Stimulated activated memory B cell treated with anti-CD40 and anti-IgM and Interleukin-4, amounts not matched to agents 10 μg/mL and 1 μg/mL and 100 μg/mL, for 72 hours (primary cell): ENCODE results near the gene KIAA1755.

ENCODE experiments used
- ATAC-seq: fragments of 150-1000 bp; cut with Tn5 transposase; 2 replicates; pipeline ENCODE4 v1.10.0; 2021
- H3K27ac Mint-ChIP-seq: one replicate; pipeline ENCODE4 v1.8.0; 2022; ENCODE audit warnings: mild to moderate bottlenecking, mixed read lengths
- H3K27me3 Mint-ChIP-seq: one replicate; pipeline ENCODE4 v1.8.0; 2022; ENCODE audit warnings: mixed read lengths
- H3K36me3 Mint-ChIP-seq: one replicate; pipeline ENCODE4 v1.8.0; 2022; ENCODE audit warnings: mixed read lengths
- H3K4me1 Mint-ChIP-seq: one replicate; pipeline ENCODE4 v1.8.0; 2022; ENCODE audit warnings: mixed read lengths
- H3K4me3 Mint-ChIP-seq: one replicate; pipeline ENCODE4 v1.8.0; 2022; ENCODE audit warnings: mild to moderate bottlenecking, moderate library complexity, mixed read lengths
- H3K9me3 Mint-ChIP-seq: one replicate; pipeline ENCODE4 v1.8.0; 2022; ENCODE audit warnings: mixed read lengths

Gene KIAA1755

DNA sequence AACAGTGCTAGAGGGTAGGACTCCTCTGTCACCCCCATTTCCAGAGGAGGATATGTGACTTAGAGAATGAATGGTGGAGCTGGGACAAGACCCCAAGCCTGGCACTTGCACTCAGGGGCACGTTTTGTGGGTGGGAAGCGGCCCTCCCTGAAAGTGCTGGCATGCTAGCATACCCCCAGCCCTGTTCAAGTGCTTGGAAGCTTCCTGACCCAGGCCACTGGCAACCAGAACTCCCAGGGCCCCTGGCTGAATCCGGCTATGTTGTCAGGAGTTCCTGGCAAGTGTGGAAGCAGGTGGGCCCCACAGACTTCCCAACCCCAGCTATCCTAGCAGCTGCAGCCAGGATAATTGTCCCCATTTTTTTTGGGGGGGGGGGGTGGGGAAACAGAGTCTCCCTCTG lies 59.9 kb downstream of the KIAA1755 start:
- Mint-ChIP-seq H3K36me3 (peaks cover 5% of the 10 kb centered on the region), H3K4me3 (no peak overlapping the region), H3K4me1 (peaks cover 29% of the 10 kb centered on the region), H3K27me3 (no peaks in the 10 kb centered on the region), H3K9me3 (peaks cover 4% of the 10 kb centered on the region), H3K27ac (no peak overlapping the region)
- no peak for ATAC-seq

- H3K4me3 Mint-ChIP-seq, result no peak overlapping the region
- peaks cover 4% of the 10 kb centered on the region for H3K9me3 Mint-ChIP-seq
- ATAC-seq, result no peak
- H3K4me1 Mint-ChIP-seq, result peaks cover 38% of the 10 kb centered on the region
- H3K27ac Mint-ChIP-seq, result peak overlapping the region; percentile 25
- H3K27me3 Mint-ChIP-seq, result peaks cover 8% of the 10 kb centered on the region
- peaks cover 5% of the 10 kb centered on the region for H3K36me3 Mint-ChIP-seq
Measured at GRCh38 chr20:38199501-38200390, 60.8 kb downstream of the KIAA1755 start.

- peaks cover 43% of the 10 kb centered on the region for H3K4me1 Mint-ChIP-seq
- H3K36me3 Mint-ChIP-seq, result peaks cover 11% of the 10 kb centered on the region
- no peak for ATAC-seq
- H3K4me3 Mint-ChIP-seq, result no peak overlapping the region
- H3K27ac Mint-ChIP-seq, result peak overlapping the region; percentile 91
- peaks cover 8% of the 10 kb centered on the region for H3K9me3 Mint-ChIP-seq
- H3K27me3 Mint-ChIP-seq, result peaks cover 12% of the 10 kb centered on the region
Measured at GRCh38 chr20:38198238-38198861, 62.2 kb downstream of the KIAA1755 start.

- peaks cover 11% of the 10 kb centered on the region for H3K36me3 Mint-ChIP-seq
- H3K4me3 Mint-ChIP-seq, result peak overlapping the region; percentile 40
- H3K27me3 Mint-ChIP-seq, result peaks cover 12% of the 10 kb centered on the region
Measured at GRCh38 chr20:38197619-38198018, 62.9 kb downstream of the KIAA1755 start.

GRCh38 chr20:38197217-38197616 lies 63.3 kb downstream of the KIAA1755 start:
- Mint-ChIP-seq H3K4me1 (peaks cover 43% of the 10 kb centered on the region), H3K36me3 (peaks cover 11% of the 10 kb centered on the region), H3K4me3 (peak overlapping the region; percentile 40), H3K9me3 (peaks cover 8% of the 10 kb centered on the region), H3K27me3 (peaks cover 12% of the 10 kb centered on the region), H3K27ac (peak overlapping the region; percentile 91)
- ATAC-seq, result no peak

More at GRCh38 chr20:38197619-38198018, 62.9 kb downstream of the KIAA1755 start:
- H3K9me3 Mint-ChIP-seq, result peaks cover 8% of the 10 kb centered on the region
- ATAC-seq, result no peak
- H3K27ac Mint-ChIP-seq, result peak overlapping the region; percentile 91
- H3K4me1 Mint-ChIP-seq, result peaks cover 43% of the 10 kb centered on the region

DNA sequence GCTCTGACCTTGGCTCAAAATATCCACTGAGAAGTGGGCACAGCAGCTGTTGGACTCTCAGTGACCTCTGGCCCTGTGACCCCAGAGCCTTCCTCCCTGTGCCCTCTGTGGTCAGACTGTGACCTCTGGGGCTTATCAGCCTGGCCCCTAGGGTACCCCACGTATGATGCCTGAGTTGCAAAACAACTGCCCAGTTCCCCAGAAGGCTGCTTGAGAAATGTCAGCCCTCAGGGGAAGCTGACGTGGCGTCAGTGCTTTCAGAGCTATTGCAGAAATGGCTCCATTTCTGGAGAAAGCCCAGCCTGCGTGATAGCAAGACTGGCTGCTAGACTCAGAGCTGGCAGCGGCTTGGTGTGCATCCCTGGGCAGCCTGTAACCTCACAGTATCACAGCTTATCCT lies 63.9 kb downstream of the KIAA1755 start:
- peak overlapping the region; percentile 40 for H3K4me3 Mint-ChIP-seq
- H3K9me3 Mint-ChIP-seq, result peaks cover 8% of the 10 kb centered on the region
- H3K36me3 Mint-ChIP-seq, result peaks cover 11% of the 10 kb centered on the region
- peak overlapping the region; percentile 91 for H3K27ac Mint-ChIP-seq
- peaks cover 43% of the 10 kb centered on the region for H3K4me1 Mint-ChIP-seq
- ATAC-seq, result peak; percentile 95
- peaks cover 12% of the 10 kb centered on the region for H3K27me3 Mint-ChIP-seq

DNA sequence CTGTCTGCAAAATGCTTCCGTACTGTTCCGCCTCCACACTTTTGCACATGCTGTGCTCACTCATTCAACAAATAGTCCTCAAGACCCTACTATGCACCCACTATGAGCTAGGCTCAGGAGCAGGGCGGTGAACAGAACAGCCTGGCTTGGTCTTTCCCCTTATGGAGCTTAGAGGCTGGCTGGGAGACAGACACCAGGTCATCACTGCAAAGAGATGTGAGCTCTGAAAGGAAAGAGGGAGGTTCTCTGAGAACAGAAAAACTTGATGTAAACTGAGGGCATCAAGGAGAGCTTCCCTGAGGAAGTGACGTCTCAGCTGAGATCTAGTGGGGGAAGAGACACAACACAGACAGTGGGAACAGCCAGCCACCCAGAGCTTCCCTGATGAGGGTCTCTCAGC lies 64.5 kb downstream of the KIAA1755 start:
- Mint-ChIP-seq H3K27ac (peak overlapping the region; percentile 91), H3K4me3 (peak overlapping the region; percentile 10), H3K4me1 (peaks cover 43% of the 10 kb centered on the region), H3K9me3 (peaks cover 8% of the 10 kb centered on the region), H3K27me3 (peaks cover 12% of the 10 kb centered on the region), H3K36me3 (peaks cover 11% of the 10 kb centered on the region)
- ATAC-seq, result peak; percentile 3

- Mint-ChIP-seq H3K27ac (peak overlapping the region; percentile 91), H3K9me3 (peaks cover 8% of the 10 kb centered on the region), H3K4me1 (peaks cover 43% of the 10 kb centered on the region), H3K27me3 (peaks cover 12% of the 10 kb centered on the region), H3K36me3 (peaks cover 11% of the 10 kb centered on the region), H3K4me3 (no peak overlapping the region)
- ATAC-seq, result no peak
Measured at GRCh38 chr20:38195521-38195920, 65.0 kb downstream of the KIAA1755 start.

- Mint-ChIP-seq H3K4me3 (peak overlapping the region; percentile 7), H3K27ac (peak overlapping the region; percentile 91), H3K9me3 (peaks cover 8% of the 10 kb centered on the region), H3K27me3 (peaks cover 12% of the 10 kb centered on the region), H3K36me3 (peaks cover 11% of the 10 kb centered on the region), H3K4me1 (peaks cover 43% of the 10 kb centered on the region)
- no peak for ATAC-seq
Measured at GRCh38 chr20:38194971-38195504, 65.5 kb downstream of the KIAA1755 start.

DNA sequence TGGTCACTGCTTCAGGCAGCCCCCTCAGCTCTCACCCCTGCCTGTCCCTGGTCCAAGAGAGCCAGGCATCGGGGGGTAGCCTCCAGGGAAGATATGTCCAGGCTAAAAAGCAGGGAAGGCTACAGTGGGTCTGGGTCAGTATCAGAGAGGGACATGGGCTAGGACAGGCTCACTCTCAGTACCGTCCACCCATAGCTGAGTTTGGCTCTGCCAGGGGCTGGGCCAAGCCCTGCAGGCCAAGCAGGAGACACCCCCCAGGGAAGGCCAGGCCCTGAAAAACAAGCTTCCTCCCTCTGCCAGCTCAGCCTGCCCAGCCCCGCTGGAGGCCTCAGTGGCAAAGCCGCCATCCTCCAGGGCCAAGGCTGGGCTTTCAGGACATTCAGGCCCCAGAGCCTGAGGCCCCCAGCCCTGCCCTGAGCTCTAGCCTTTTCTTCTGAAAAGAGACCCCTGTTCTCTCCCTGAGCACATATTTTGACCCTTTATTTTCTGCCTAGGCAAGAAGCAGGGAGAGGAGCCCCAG lies 66.9 kb downstream of the KIAA1755 start:
- peaks cover 11% of the 10 kb centered on the region for H3K36me3 Mint-ChIP-seq
- H3K4me3 Mint-ChIP-seq, result no peak overlapping the region
- peaks cover 42% of the 10 kb centered on the region for H3K4me1 Mint-ChIP-seq
- no peak for ATAC-seq
- no peak overlapping the region for H3K27ac Mint-ChIP-seq
- H3K27me3 Mint-ChIP-seq, result peaks cover 12% of the 10 kb centered on the region
- peaks cover 8% of the 10 kb centered on the region for H3K9me3 Mint-ChIP-seq

GRCh38 chr20:38192323-38192885 lies 68.1 kb downstream of the KIAA1755 start:
- Mint-ChIP-seq H3K27ac (no peak overlapping the region), H3K9me3 (peaks cover 8% of the 10 kb centered on the region), H3K4me3 (no peak overlapping the region), H3K27me3 (peaks cover 12% of the 10 kb centered on the region), H3K4me1 (peaks cover 39% of the 10 kb centered on the region), H3K36me3 (peaks cover 10% of the 10 kb centered on the region)
- ATAC-seq, result no peak

DNA sequence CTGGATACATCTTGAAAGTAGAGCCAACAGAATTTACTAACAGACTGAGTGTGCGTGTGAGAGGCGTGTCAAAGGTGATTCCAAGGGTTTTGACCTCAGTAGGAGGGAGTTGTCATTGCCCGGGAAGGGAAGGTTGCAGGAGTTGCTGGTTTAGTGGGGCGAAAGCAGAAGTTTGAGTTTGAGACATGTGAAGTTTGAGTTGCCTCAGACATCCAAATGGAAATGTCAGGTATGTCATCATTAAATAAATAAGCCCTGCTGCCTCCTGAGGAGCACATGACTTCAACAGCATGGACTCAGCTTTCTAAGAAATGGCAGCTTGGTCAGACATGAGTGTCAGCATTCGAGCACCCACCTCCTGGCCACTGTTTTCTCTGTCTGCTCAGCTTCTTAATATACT lies 68.9 kb downstream of the KIAA1755 start:
- ATAC-seq, result no peak
- Mint-ChIP-seq H3K4me1 (peaks cover 32% of the 10 kb centered on the region), H3K9me3 (peaks cover 4% of the 10 kb centered on the region), H3K27me3 (peaks cover 12% of the 10 kb centered on the region), H3K4me3 (no peak overlapping the region), H3K36me3 (peaks cover 5% of the 10 kb centered on the region), H3K27ac (peak overlapping the region; percentile 1)

- no peak for ATAC-seq
- peaks cover 4% of the 10 kb centered on the region for H3K9me3 Mint-ChIP-seq
- peaks cover 25% of the 10 kb centered on the region for H3K4me1 Mint-ChIP-seq
- peaks cover 5% of the 10 kb centered on the region for H3K36me3 Mint-ChIP-seq
- H3K4me3 Mint-ChIP-seq, result no peak overlapping the region
- H3K27me3 Mint-ChIP-seq, result peaks cover 12% of the 10 kb centered on the region
- H3K27ac Mint-ChIP-seq, result peak overlapping the region; percentile 1
Measured at GRCh38 chr20:38190936-38191371, 69.6 kb downstream of the KIAA1755 start.

- H3K4me3 Mint-ChIP-seq, result no peak overlapping the region
- no peak overlapping the region for H3K27ac Mint-ChIP-seq
- H3K9me3 Mint-ChIP-seq, result peaks cover 4% of the 10 kb centered on the region
- H3K36me3 Mint-ChIP-seq, result peaks cover 5% of the 10 kb centered on the region
- H3K27me3 Mint-ChIP-seq, result peaks cover 8% of the 10 kb centered on the region
- peaks cover 17% of the 10 kb centered on the region for H3K4me1 Mint-ChIP-seq
- no peak for ATAC-seq
Measured at GRCh38 chr20:38190166-38190565, 70.4 kb downstream of the KIAA1755 start.

GRCh38 chr20:38187517-38187916 lies 73.0 kb downstream of the KIAA1755 start:
- no peaks in the 10 kb centered on the region for H3K9me3 Mint-ChIP-seq
- H3K4me1 Mint-ChIP-seq, result peaks cover 8% of the 10 kb centered on the region
- peaks cover 12% of the 10 kb centered on the region for H3K27me3 Mint-ChIP-seq
- no peak overlapping the region for H3K4me3 Mint-ChIP-seq
- no peaks in the 10 kb centered on the region for H3K36me3 Mint-ChIP-seq
- ATAC-seq, result no peak
- H3K27ac Mint-ChIP-seq, result no peak overlapping the region
